GM10847 (cell line): ENCODE measurements around the gene TEX9.

ENCODE experiments used
- POLR2A ChIP-seq: IDR thresholded peaks from 2 replicates; pipeline ENCODE4 v1.6.1; 2011; ENCODE audit not compliant: insufficient read length; ENCODE audit errors: extremely low read depth

The TEX9 gene

GRCh38 chr15:56365075-56365711 is at the start of gene TEX9:
Gene TEX9 (plus strand): TSS chr15:56365426. CDS start chr15:56365451, 25 bp downstream.
- TF ChIP-seq POLR2A: peak; percentile 95

DNA sequence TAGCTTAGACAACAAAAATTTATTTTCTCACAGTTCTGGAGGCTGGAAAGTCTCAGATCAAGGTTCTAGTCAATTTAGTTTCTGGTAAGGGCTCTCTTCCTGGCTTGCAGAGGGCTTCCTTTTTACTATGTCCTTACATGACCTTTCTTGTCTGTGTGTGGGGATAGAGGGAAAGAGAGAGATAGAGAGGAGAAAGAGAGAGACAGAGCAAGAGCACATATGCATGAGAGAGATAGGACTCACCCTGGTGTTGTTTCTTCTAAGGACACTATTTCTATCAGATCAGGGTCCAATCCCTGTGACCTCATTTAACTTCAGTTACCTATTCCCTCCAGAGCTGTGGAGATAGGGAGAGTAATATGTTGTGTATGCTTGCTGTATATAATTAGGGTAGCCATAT is 44.9 kb upstream of the TEX9 start:
- no peak for TF ChIP-seq POLR2A

DNA sequence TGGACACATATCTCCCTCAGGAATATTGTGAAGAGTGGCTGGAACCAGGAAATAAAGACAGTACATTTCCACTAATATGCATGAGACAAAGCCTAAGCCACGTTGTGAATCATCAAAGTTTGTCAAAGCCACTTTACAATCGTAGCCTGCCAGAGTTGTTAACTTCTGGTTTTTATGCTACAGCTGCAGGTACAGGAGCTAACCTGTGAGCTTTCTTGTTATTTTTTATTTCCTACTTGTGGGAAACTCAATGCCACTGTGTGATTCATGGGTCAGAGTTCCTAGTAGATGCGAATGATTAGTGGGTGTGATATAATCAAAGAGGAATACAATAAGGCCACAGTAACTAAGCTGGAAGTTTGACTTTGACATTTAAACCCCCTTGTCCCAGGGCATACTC is 44.4 kb upstream of the TEX9 start:
- TF ChIP-seq POLR2A: no peak

- no peak for TF ChIP-seq POLR2A
Measured at GRCh38 chr15:56322444-56322843, 42.8 kb upstream of the TEX9 start.

- TF ChIP-seq POLR2A: no peak
Measured at GRCh38 chr15:56323435-56323834, 41.8 kb upstream of the TEX9 start.

- TF ChIP-seq POLR2A: no peak
Measured at GRCh38 chr15:56325186-56325585, 40.0 kb upstream of the TEX9 start.

DNA sequence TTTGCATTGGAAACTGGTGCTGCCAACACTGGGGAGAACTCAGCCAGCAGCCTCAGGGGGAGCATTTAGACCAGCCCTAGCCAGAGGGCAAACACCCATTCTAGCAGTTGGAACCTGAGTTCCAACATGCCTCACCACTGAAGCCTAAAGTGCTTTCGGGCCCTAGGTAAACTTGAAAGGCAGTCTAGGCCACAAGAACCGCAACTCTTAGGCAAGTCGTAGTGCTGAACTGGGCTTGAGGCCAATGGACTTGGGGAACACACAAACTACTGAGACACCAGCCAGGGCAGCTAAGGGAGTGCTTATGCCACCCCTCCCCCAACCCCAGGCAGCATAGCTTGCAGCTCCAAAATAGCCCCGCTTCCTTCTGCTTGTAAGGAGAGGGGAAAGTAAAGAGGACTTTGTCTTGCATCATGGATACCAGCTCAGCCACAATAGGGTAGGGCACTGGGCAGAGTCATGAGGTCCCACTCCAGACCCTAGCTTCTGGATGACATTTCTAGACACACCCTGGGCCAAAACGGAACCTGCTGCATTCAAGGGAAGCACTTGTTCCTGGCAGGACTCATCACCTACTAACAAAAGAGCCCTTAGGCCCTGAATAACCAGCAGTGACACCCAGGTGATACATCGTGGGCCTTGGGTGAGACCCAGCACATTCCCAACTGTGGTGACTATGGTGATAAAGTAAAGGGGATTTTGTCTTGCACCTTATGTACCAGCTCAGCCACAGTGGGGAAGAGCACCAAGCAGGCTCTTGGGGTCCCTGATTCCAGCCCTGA is 37.3 kb upstream of the TEX9 start:
- no peak for TF ChIP-seq POLR2A

DNA sequence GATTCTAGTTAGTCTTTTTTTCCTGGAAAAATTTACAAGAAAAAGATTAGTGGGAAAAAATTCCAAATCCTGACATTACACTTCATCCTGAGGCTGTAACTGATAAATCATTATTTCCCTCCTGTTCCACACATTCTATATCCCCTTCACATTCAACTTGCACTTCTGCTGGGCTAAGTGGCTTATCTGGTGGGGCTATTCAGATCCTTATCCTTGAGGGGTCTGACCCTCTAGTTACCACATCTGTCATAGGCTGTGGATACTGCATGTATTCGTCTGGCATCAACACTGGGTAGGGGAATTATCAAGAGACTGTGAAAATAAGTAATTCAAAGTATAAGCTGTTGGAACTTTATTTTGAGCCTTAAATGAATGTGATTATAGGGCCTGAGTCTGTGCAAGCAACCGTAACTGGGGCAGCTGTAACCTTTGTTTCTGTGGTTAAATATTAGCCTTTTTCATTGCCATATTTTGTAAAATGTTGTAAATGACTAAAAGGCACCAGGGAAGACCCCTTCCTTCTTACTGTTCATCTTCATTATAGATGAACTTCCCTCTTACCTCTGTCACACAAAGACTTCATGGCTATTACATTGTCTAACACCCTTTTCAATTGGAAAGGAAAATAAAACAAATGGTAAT is 28.0 kb upstream of the TEX9 start:
- no peak for TF ChIP-seq POLR2A

DNA sequence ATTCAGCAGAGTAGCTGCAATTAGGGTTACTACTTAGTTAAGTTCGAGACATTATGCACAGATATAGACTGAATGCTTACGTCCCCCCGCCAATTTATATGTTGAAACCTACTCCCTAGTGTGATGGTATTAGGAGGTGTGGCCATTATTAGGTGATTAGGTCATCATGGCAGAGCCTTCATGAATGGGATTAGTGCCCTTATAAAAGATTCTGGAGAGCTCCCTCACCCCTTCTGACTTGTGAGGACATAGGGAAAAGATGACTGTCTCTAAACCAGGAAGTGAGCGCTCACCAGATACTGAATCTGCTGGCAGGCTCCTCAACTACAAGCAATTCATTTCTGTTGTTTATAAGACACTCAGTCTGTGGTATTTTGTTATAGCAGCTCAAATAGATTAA is 25.6 kb upstream of the TEX9 start:
- no peak for TF ChIP-seq POLR2A

DNA sequence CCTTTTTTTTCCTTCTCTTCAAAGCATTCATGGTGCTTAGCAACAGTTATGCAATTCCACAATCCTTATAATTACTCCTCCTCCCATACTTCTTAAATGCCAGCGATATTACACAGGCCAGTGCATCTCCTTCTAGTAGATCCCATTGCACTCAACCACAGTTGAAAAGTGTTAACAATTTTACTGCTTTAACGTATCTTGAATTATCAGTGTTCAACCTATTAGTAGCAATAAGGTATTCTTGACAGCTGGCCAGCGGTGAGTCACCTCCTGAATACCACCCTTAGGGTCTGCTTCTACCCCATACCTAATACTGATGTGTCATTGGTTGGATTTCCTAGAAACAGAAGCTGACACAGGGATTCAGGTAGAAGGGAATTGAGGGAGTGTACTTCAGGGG is 24.0 kb upstream of the TEX9 start:
- TF ChIP-seq POLR2A: no peak

DNA sequence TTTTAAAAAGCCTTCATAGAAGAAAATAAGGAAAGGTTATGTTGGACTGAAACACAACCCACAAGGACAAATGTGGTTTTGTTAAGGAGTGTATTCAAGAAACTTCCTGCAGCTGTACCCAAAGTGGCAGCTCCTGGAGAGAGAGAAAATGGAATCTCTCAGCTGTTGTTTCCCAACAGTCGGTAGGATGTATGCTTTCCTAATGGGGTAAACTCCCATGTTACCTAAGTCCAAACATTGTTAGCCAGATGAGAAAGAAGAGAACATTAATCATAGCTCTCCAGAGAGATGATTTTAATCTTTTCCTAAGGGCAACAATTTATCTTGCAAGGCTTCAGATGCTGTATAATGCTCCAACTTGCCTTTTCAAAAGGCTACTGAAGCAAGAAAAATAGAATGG is 22.6 kb upstream of the TEX9 start:
- no peak for TF ChIP-seq POLR2A

DNA sequence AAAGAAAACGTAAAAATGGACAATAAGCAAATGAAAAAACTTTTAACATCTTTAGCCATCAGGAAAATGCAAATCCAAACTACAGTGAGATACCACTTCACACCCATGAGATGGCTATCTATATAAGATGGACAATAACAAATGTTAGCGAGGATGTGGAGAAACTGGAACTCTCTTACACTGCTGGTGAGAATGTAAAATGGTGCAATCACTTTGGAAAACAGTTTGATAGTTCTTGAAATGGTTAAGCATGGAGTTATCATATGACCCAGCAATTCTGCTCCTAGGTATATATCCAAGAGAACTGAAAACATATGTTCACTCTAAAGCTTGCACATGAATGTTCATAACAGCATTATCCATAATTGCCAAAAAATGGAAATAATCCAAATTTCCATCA is 21.3 kb upstream of the TEX9 start:
- no peak for TF ChIP-seq POLR2A

- no peak for TF ChIP-seq POLR2A
Measured at GRCh38 chr15:56344336-56344735, 20.9 kb upstream of the TEX9 start.

DNA sequence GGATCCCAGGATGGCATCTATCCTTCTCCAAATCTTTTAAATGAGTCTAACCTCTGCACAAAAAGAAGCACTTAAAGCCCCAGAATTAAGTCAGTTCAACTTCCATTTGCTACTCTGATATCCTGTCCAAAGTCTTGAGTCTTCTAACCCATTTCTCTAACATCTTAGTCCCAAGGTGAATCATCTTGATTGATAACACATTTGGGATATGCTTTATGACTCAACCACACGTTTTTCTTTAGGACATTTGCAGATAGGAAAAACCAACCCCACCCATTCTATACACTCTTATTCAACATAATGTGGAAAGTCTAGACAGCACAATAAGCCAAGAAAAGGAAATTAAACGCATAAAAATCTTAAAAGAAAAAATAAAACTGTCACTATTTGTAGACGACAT is 18.8 kb upstream of the TEX9 start:
- TF ChIP-seq POLR2A: no peak

GRCh38 chr15:56349554-56349953 is 15.7 kb upstream of the TEX9 start:
- no peak for TF ChIP-seq POLR2A

GRCh38 chr15:56351353-56351752 is 13.9 kb upstream of the TEX9 start:
- no peak for TF ChIP-seq POLR2A
